Measurements from ENCODE around the gene ITIH5.

- TF ChIP-seq CTCF (IDR thresholded peaks at IDR 0.05) (no peak), ZFX (IDR thresholded peaks at IDR 0.05; ENCODE audit: borderline replicate concordance) (no peak)
Measured at GRCh38 chr10:7547206-7547605, 119.6 kb downstream of the ITIH5 start.

Data from 22Rv1 (cell line).